ENCODE results near the gene MRPL42.

The MRPL42 gene

GRCh38 chr12:93427779-93428564 lies 39.3 kb upstream of the MRPL42 start:
- POLR2A ChIA-PET, result no interaction called here
- Histone ChIP-seq H3K4me3 (ENCODE audit: low read depth, low read length) (no peak overlapping the region), H3K27ac (ENCODE audit: extremely low read depth, low read depth, low read length) (no peak overlapping the region), H3K9me3 (ENCODE audit: control insufficient read depth, insufficient read depth, low read depth, low read length) (no peaks in the 10 kb centered on the region), H3K4me1 (ENCODE audit: control insufficient read depth, insufficient read depth, low read length) (peaks cover 33% of the 10 kb centered on the region), H3K36me3 (ENCODE audit: control insufficient read depth in 2 of 2, insufficient read depth in 1 of 2, low read length in 2 of 2) (no peaks in the 10 kb centered on the region)
- CTCF ChIA-PET, result interaction anchor here (0.7 to 4.1 kb wide), 3 partner anchors 9 to 674 kb away, joined by 3 to 41 read pairs (median 3); no protein-coding TSS in a partner anchor
- TF ChIP-seq ZNF394 (tag by site-specific recombination; IDR thresholded peaks at IDR 0.05; ENCODE audit: borderline replicate concordance) (no peak), ZNF560 (tag by site-specific recombination; IDR thresholded peaks at IDR 0.05; ENCODE audit: borderline replicate concordance) (no peak), ZNF19 (tag by site-specific recombination; IDR thresholded peaks at IDR 0.05; ENCODE audit: low read depth) (no peak), KLF7 (tag by site-specific recombination; IDR thresholded peaks at IDR 0.05; ENCODE audit: borderline replicate concordance) (no peak), ZNF664 (tag by site-specific recombination; IDR thresholded peaks at IDR 0.05) (no peak), ZNF596 (tag by site-specific recombination; IDR thresholded peaks at IDR 0.05) (no peak)

- ChIA-PET POLR2A (interaction anchor here (0.7 to 0.8 kb wide), 2 partner anchors 13 to 36 kb away, joined by 4 to 5 read pairs; partner anchors contain the start of gene UBE2N), CTCF (interaction anchor here (0.6 to 4.1 kb wide), 4 partner anchors 10 to 333 kb away, joined by 3 to 41 read pairs (median 4); no protein-coding TSS in a partner anchor)
- Histone ChIP-seq H3K36me3 (ENCODE audit: control insufficient read depth in 2 of 2, insufficient read depth in 1 of 2, low read length in 2 of 2) (no peaks in the 10 kb centered on the region), H3K27ac (ENCODE audit: extremely low read depth, low read depth, low read length) (no peak overlapping the region), H3K4me1 (ENCODE audit: control insufficient read depth, insufficient read depth, low read length) (peaks cover 22% of the 10 kb centered on the region), H3K9me3 (ENCODE audit: control insufficient read depth, insufficient read depth, low read depth, low read length) (no peaks in the 10 kb centered on the region), H3K4me3 (ENCODE audit: low read depth, low read length) (no peak overlapping the region)
- TF ChIP-seq ZNF707 (tag by site-specific recombination; IDR thresholded peaks at IDR 0.05), result no peak
- TF ChIP-seq PRDM6 (tag by site-specific recombination; IDR thresholded peaks at IDR 0.05), result 0 out of 2 replicates have a peak, but pooled peaks have one; percentile 19
These were observed 37.9 kb upstream of the MRPL42 start for GRCh38 chr12:93429448-93429847.

GRCh38 chr12:93429852-93430251 lies 37.5 kb upstream of the MRPL42 start:
- Histone ChIP-seq H3K4me3 (ENCODE audit: low read depth, low read length) (no peak overlapping the region), H3K9me3 (ENCODE audit: control insufficient read depth, insufficient read depth, low read depth, low read length) (no peaks in the 10 kb centered on the region), H3K4me1 (ENCODE audit: control insufficient read depth, insufficient read depth, low read length) (peaks cover 19% of the 10 kb centered on the region), H3K36me3 (ENCODE audit: control insufficient read depth in 2 of 2, insufficient read depth in 1 of 2, low read length in 2 of 2) (no peaks in the 10 kb centered on the region), H3K27ac (ENCODE audit: extremely low read depth, low read depth, low read length) (no peak overlapping the region)
- ChIA-PET CTCF (interaction anchor here (0.6 to 4.1 kb wide), 4 partner anchors 11 to 333 kb away, joined by 3 to 41 read pairs (median 4); no protein-coding TSS in a partner anchor), POLR2A (interaction anchor here (0.7 to 0.8 kb wide), 2 partner anchors 12 to 36 kb away, joined by 4 to 5 read pairs; partner anchors contain the start of gene UBE2N)
- TF ChIP-seq ZNF37A (tag by site-specific recombination; IDR thresholded peaks at IDR 0.05) (no peak), ZNF660 (tag by site-specific recombination; IDR thresholded peaks at IDR 0.05) (no peak), PRDM2 (tag by site-specific recombination; IDR thresholded peaks at IDR 0.05; ENCODE audit: borderline replicate concordance) (no peak), ZNF280C (tag by site-specific recombination; IDR thresholded peaks at IDR 0.05) (no peak), ZBTB6 (tag by site-specific recombination; IDR thresholded peaks at IDR 0.05) (no peak), OSR2 (tag by site-specific recombination; IDR thresholded peaks at IDR 0.05) (no peak), ZNF121 (tag by site-specific recombination; IDR thresholded peaks at IDR 0.05) (no peak), ZNF302 (tag by site-specific recombination; IDR thresholded peaks at IDR 0.05; ENCODE audit: low read depth) (no peak), ZNF221 (tag by site-specific recombination; IDR thresholded peaks at IDR 0.05; ENCODE audit: borderline replicate concordance) (no peak), WT1 (tag by site-specific recombination; IDR thresholded peaks at IDR 0.05) (no peak)
